ENCODE measurements around the gene C11orf16. TPM values are rescaled to one million over a fixed set of nuclear protein-coding genes. Genes with fewer than 3 reads are reported as not detected.

Gene C11orf16
- total RNA-seq, 1 donor from 2014 or later, result not detected

DNA sequence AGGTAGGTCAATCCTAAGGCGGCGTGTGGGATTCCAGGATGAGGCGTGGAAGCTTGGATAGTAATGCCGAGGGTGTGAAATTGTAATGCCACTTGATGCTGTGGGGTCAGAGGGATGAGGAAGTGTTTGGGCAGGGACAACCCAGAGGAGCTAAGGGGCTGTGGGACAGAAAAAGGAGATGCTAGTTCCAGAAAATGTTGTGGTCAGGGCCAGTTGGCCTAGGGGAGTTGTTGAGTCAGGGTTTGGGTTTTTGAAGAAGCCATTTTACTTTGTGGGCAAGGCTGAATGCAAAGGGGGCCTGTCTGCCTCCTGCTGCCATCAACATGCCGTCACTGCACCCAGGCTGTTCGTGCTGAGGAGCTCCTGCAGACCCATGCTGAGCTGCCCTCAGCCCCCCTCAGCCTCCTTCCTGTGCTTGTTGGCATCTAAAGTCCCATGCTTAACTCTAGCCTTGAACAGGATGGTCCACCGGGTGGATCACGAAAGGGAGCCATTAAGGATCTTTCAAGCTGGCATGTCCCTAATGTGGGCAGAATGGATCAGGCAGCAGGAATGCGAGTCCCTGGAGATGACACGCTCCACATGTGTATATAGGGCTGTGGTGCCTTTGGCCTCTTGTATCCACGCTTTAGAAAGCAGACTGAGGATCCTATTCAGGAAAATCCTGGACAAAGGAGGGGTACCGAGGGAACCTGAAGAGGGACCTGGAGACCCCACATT lies 2.1 kb downstream of the C11orf16 start:
- intact Hi-C loops (cut with micrococcal nuclease), result no loop called here
- DNase-seq, result no peak
- TF ChIP-seq CTCF (IDR thresholded peaks at IDR 0.05; ENCODE audit: borderline replicate concordance), result no peak
- H3K9me3 ChIP-seq (replicated peaks), result no peaks in the 10 kb centered on the region
- no peaks in the 10 kb centered on the region for H3K27me3 ChIP-seq (ENCODE audit: low read depth)
- H3K4me1 ChIP-seq, result no peaks in the 10 kb centered on the region
- H3K36me3 ChIP-seq, result peaks cover 1% of the 10 kb centered on the region
- H3K4me3 ChIP-seq, result no peak overlapping the region
- H3K27ac ChIP-seq (replicated peaks), result no peak overlapping the region

- TF ChIP-seq CTCF (IDR thresholded peaks at IDR 0.05; ENCODE audit: borderline replicate concordance), result no peak
These were observed 3.6 kb downstream of the C11orf16 start for GRCh38 chr11:8928981-8929615.

GRCh38 chr11:8928205-8928604 lies 4.5 kb downstream of the C11orf16 start:
- Histone ChIP-seq H3K4me1 (no peaks in the 10 kb centered on the region), H3K27me3 (ENCODE audit: low read depth) (no peaks in the 10 kb centered on the region), H3K36me3 (peaks cover 12% of the 10 kb centered on the region), H3K9me3 (replicated peaks) (no peaks in the 10 kb centered on the region), H3K27ac (replicated peaks) (no peak overlapping the region), H3K4me3 (no peak overlapping the region)
- DNase-seq, result no peak
- TF ChIP-seq CTCF (IDR thresholded peaks at IDR 0.05; ENCODE audit: borderline replicate concordance), result no peak
- intact Hi-C loops (cut with micrococcal nuclease), result no loop called here

More at GRCh38 chr11:8928981-8929615, 3.6 kb downstream of the C11orf16 start:
- intact Hi-C loops (cut with micrococcal nuclease), result no loop called here
- H3K27me3 ChIP-seq (ENCODE audit: low read depth), result no peaks in the 10 kb centered on the region
- H3K9me3 ChIP-seq (replicated peaks), result no peaks in the 10 kb centered on the region
- no peaks in the 10 kb centered on the region for H3K4me1 ChIP-seq
- DNase-seq, result no peak
- H3K4me3 ChIP-seq, result no peak overlapping the region
- no peak overlapping the region for H3K27ac ChIP-seq (replicated peaks)
- H3K36me3 ChIP-seq, result peaks cover 12% of the 10 kb centered on the region

- Histone ChIP-seq H3K27me3 (ENCODE audit: low read depth) (no peaks in the 10 kb centered on the region), H3K27ac (replicated peaks) (no peak overlapping the region), H3K4me3 (no peak overlapping the region), H3K36me3 (peaks cover 21% of the 10 kb centered on the region), H3K4me1 (no peaks in the 10 kb centered on the region), H3K9me3 (replicated peaks) (no peaks in the 10 kb centered on the region)
- intact Hi-C loops (cut with micrococcal nuclease), result no loop called here
- TF ChIP-seq CTCF (IDR thresholded peaks at IDR 0.05; ENCODE audit: borderline replicate concordance), result no peak
- DNase-seq, result no peak
These were observed 5.5 kb downstream of the C11orf16 start for GRCh38 chr11:8927233-8927632.

DNA sequence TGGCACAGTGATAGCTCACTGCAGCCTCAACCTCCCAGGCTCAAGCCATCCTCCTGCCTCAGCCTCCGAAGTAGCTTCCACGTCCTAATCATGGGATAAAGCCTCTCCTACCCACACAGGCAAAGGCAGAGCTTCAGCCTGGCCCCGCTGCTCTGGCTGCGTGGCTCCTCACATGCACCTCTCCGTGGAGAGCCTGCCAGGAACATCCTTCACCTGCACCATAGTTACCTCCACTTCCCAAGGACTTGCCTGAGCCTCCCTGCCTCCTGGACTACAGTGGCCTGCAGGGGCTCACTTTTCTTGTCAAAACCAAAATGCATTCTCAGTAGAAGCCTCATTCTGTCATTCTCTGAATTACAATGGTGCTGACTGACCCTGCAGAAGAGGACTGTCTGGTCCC lies 6.5 kb downstream of the C11orf16 start:
- H3K4me3 ChIP-seq, result no peak overlapping the region
- H3K9me3 ChIP-seq (replicated peaks), result no peaks in the 10 kb centered on the region
- DNase-seq, result no peak
- H3K27ac ChIP-seq (replicated peaks), result no peak overlapping the region
- H3K4me1 ChIP-seq, result no peaks in the 10 kb centered on the region
- intact Hi-C loops (cut with micrococcal nuclease), result no loop called here
- no peaks in the 10 kb centered on the region for H3K27me3 ChIP-seq (ENCODE audit: low read depth)
- peaks cover 31% of the 10 kb centered on the region for H3K36me3 ChIP-seq
- no peak for TF ChIP-seq CTCF (IDR thresholded peaks at IDR 0.05; ENCODE audit: borderline replicate concordance)
